GM18868 (cell line): ENCODE measurements around the gene BRICD5.

Experiments used
- ATAC-seq: cut with Tn5 transposase; IDR thresholded peaks from one replicate; pipeline ENCODE4 v1.9.1; 2021; ENCODE audit warnings: mild to moderate bottlenecking, moderate library complexity; ENCODE audit not compliant: unreplicated experiment

The BRICD5 gene

GRCh38 chr16:2237493-2238149, 27.0 kb upstream of the BRICD5 start:
- ATAC-seq = no peak

DNA sequence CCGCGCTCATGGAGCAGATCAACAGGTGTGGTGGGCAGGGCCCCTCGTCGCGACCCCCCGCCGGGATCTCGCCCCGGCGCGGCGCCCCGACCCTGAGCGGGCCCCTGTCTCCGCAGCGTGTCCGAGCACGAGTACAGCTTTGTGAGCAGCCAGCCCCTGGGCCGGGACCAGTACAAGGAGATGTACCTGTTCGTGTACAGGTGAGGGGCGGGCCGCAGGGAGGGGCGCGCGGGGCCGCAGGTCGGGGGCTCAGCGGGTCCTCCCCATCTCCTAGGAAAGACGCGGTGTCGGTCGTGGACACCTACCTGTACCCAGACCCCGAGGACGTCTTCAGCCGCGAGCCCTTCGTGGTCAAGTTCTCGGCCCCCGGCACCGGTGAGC, 26.4 kb upstream of the BRICD5 start:
- ATAC-seq = no peak

DNA sequence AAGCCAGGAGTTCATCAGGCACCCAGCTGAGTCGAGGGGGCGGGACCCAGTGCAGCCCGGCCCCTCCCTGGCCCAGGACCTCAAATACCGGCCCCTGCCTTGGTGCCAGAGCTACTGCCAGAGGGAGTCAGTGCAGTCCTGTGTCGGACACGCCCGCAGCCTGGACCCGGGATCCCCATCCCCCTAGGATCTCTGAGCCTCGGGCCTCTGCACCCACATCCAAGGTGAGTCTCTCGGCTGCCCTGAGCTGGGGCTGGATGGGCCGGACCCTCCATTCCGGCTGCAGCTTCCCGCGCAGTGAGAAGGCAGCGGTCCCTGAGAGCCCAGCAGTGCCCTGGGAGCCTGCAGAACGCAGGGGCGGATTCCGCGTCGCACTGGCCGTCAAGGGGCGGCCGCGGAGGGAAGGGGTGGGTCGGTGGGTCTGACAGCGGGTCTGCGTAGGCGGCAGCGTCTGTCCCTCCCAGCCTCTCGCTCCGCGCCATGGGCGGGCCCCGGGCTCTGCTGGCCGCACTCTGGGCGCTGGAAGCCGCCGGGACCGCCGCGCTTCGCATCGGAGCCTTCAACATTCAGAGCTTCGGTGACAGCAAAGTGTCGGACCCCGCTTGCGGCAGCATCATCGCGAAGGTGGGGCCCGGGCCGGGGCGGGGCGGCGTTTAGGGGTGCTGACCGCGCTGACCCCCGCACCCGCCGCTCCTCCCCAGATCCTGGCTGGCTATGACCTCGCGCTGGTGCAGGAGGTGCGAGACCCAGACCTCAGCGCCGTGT, 25.9 kb upstream of the BRICD5 start, which contains the start of gene DNASE1L2:
Gene DNASE1L2 (plus strand): TSS at position 108 of the 765 bp plus-strand sequence. CDS start 373 bp downstream, at position 481.
- no peak for ATAC-seq

- no peak for ATAC-seq
These were observed 25.2 kb upstream of the BRICD5 start for GRCh38 chr16:2235695-2236336.

DNA sequence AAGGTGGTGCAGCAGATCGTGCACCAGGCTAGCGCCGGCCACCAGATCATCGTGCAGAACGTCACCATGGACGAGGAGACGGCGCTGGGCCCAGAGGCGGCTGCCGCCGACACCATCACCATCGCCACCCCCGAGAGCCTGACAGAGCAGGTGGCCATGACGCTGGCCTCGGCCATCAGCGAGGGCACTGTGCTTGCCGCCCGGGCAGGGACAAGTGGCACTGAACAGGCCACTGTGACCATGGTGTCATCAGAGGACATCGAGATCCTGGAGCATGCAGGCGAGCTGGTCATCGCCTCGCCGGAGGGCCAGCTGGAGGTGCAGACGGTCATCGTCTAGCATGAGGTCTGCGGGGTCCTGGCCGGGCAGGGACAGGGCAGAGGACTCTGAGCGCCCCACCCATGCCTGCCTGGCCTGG, 24.6 kb upstream of the BRICD5 start:
- no peak for ATAC-seq

- no peak for ATAC-seq
These were observed 24.1 kb upstream of the BRICD5 start for GRCh38 chr16:2234813-2235170.

DNA sequence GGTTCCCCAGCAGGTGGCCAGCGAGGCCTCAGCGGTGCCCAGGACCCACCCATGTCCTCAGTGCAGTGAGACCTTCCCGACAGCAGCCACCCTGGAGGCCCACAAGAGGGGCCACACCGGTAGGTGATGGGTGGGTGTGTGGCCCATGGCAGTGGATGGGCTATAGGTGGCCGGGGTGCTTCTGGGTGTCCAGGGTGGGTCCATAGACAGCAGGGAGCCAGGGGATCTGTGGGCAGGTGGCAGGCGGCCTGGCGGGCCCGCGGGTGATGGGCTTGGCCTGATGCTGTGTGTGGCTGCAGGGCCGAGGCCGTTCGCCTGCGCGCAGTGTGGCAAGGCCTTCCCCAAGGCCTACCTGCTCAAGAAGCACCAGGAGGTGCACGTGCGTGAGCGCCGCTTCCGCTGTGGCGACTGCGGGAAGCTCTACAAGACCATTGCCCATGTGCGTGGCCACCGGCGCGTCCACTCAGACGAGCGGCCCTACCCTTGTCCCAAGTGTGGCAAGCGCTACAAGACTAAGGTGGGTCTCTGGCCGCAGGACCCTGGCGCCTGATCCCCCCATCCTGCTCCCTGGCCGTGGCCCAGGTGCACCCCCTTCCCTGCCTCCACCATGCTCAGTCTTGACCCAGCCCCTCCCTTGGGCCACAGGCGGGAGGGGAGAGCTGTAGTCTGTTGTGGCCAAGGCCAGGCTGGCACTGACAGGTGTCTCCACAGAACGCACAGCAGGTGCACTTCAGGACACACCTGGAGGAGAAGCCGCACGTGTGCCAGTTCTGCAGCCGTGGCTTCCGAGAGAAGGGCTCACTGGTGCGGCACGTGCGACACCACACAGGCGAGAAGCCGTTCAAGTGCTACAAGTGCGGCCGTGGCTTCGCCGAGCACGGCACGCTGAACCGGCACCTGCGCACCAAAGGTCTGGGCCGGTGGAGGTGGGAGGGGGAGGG, 23.5 kb upstream of the BRICD5 start:
- ATAC-seq = no peak

DNA sequence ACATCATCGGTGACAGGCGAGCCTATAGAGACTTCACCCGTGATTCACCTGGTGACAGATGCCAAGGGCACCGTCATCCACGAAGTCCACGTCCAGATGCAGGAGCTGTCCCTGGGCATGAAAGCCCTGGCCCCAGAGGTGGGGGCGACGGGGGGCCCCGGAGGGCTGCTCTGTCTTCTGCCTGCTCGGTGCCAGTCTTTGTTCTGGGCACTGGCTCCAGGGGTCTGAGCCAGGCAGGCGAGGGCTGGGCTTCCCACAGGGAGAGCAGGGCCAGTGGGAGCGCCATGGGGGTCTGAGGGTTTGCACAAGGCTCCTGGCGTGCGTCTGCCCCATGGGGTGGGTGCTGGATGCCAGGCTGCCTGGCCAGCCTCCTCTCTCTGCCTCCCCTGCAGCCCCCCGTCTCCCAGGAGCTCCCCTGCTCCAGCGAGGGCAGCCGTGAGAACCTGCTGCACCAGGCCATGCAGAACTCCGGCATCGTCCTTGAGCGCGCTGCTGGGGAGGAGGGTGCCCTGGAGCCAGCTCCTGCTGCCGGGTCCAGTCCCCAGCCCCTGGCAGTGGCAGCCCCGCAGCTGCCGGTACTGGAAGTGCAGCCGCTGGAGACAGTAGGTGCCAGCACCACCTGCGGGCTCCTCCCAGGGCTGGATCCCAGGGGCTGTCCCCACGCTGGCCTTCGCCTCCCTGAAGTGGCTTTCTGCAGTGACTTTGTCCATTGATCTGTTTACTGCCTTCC, 22.5 kb upstream of the BRICD5 start:
- no peak for ATAC-seq

DNA sequence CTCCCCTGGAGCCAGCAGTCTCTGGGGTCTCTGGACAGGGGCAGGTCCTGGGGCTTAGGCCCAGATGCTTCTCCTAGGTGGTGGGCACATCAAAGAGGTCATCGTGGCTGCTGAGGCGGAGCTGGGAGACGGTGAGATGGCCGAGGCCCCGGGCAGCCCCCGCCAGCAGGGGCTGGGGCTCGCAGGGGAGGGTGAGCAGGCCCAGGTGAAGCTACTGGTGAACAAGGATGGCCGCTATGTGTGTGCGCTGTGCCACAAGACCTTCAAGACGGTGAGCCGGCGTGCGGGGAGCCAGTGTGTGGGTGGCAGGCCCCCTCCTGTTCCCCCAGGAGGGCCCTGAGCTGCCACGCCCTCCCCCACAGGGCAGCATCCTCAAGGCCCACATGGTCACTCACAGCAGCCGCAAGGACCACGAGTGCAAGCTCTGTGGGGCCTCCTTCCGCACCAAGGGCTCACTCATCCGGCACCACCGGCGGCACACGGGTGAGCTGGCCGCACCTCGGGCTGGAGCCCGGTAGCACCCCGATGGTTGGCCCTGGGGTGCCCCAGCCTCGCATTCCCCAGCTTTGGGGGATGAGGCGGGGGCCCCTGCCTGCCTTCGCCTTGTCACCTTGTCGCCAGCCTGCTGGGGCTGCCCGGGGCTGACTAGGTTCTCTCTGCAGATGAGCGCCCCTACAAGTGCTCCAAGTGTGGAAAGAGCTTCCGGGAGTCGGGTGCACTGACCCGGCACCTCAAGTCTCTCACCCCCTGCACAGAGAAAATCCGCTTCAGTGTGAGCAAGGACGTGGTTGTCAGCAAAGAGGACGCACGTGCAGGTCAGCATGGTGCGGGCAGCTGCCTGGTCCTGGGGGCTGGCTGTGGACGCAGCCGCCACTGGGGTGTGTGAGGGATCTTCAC, 21.7 kb upstream of the BRICD5 start:
- ATAC-seq = no peak

DNA sequence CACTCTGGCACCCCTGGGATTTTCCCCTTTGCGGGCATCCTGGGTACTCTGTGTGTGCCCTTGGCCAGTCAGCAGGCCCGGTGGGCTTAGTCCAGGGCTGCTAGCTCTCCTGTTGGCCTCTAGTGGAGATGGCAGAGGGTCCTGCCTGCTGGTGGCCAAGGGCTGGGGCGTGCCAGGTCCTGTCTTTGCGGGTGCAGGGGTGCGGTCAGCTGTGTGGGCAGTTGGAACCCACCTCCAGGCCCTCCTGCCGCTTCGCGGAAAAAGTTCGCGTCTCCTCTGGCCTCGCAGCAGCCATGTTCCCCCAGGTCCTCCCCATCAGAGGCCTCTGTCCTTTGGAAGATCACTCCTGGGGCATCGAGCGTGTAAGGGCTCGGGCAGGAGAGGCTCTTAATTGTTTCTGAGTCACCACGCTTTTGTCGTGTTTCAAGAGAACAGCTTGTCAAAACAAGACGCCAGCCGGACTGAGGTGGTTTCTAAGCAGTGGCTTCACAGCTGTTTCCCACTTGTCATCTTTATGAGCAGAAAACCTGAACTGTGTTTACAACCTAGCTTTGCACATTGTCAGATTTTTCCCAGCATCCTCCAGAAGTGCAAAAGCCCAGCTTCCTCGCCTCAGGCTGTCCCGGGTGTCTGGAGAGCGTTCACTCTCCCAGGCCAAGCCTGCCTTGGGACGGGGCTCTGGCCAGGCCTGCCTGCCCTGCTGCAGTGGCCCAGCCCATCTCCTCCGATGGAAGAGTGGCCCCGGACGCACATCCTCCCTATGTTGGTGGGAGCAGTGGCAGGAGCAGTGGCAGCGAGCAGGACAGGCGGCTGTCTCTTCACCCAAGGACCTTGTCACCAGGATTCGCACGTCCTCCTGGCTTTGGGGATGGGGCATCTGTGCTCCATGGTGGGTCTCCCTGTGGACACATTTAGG, 20.6 kb upstream of the BRICD5 start:
- no peak for ATAC-seq

GRCh38 chr16:2230376-2230775, 19.7 kb upstream of the BRICD5 start:
- no peak for ATAC-seq

DNA sequence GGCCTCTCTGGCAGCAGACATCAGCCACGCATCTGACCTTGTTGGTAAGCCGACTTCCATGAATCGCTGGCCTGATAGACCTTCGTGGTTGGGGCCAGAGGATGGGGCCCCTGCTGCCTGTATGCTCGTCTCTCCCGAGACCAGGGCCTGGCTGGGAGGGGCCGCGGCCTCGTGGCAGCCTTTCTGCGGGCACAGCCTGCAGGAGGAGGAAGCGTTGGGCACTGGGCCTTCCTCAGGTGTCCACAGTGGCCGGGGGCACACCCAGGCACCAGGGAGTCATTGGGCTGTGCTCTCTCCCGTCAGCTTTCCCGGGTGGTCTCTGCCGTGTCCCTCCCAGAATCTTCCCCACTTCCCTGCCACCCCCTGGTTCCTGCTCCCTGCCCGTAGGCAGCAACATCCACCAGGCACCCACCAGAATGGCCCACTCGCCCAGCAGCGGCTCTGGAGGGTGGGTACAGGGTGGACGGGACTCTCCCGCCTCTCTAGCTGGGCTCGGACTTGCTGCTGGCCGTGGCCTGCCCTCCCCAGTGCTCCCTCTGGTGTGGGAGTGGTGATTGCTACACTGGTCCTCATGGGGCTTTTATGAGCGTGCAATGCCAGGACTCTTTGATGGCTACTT, 19.1 kb upstream of the BRICD5 start:
- ATAC-seq = no peak

GRCh38 chr16:2229091-2229490, 18.4 kb upstream of the BRICD5 start:
- no peak for ATAC-seq

- ATAC-seq = no peak
These were observed 17.6 kb upstream of the BRICD5 start for GRCh38 chr16:2228161-2228824.

DNA sequence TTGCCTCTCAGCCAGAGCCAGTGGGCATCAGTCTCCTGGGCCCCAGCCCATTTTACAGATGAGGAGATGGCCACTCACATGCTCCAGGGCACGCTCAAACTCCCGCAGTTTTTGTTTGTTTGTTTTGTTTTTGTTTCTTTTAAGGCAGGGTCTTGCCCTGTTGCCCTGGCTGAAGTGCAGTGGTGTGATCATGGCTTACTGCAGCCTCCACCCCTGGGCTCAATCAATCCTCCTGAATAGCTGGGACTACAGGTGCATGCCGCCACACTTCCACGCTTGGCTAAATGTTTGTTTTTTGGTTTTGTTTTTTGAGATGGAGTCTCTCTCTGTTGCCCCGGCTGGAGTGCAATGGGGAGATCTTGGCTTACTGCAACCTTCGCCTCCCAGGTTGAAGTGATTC, 16.3 kb upstream of the BRICD5 start:
- ATAC-seq = no peak

GRCh38 chr16:2226245-2226793, 15.7 kb upstream of the BRICD5 start:
- ATAC-seq = no peak

- ATAC-seq = peak; percentile 15
These were observed 13.4 kb upstream of the BRICD5 start for GRCh38 chr16:2223942-2224486.
